ENCODE data around the gene BFSP1.

DNA sequence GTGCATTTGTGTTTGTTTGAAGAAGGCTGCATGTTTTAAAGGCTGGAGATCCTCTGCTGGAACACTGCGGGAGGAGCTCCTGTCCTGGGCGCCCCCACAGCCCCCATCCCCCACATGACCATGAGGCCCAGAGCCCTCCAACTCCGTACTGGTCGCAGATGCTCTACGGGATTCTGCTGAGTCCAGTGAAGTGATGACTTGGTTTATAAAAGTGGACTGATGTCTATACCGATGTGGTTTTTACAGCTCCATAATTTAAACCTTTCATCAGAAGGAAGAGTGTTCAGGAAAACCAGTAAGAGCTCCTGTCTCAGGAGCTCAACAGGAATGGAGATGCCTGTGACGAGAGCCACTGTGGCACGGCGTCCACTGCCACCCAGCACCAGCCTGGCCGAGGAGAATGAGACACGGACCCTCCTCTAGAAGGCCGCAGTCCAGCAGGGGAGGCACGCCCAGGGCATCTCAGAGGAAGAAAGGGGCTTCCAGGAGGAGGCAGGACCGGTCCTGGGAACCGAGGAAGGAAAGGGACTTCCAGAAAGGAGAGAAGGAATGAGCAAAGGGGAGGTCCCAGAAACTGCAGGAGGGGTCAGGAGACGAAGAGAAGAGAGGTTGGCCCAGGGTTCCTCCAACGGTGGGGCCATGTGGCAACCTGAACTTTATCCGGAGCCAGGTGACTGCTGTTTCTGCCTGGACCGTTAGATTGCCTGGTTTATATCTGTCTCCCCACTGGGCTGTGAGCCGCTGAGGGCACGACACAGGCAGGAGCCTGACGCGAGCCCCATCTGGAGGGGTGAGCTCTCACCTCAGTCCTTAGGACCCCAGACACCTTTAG lies 26.9 kb downstream of the BFSP1 start:
- TF ChIP-seq, protein P1, sequence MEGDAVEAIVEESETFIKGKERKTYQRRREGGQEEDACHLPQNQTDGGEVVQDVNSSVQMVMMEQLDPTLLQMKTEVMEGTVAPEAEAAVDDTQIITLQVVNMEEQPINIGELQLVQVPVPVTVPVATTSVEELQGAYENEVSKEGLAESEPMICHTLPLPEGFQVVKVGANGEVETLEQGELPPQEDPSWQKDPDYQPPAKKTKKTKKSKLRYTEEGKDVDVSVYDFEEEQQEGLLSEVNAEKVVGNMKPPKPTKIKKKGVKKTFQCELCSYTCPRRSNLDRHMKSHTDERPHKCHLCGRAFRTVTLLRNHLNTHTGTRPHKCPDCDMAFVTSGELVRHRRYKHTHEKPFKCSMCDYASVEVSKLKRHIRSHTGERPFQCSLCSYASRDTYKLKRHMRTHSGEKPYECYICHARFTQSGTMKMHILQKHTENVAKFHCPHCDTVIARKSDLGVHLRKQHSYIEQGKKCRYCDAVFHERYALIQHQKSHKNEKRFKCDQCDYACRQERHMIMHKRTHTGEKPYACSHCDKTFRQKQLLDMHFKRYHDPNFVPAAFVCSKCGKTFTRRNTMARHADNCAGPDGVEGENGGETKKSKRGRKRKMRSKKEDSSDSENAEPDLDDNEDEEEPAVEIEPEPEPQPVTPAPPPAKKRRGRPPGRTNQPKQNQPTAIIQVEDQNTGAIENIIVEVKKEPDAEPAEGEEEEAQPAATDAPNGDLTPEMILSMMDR (IDR thresholded peaks at IDR 0.05 in 4 of 5, conservative IDR thresholded peaks at IDR 0.05 in 1 of 5): no peak
- no peak for TF ChIP-seq POLR2A (IDR thresholded peaks at IDR 0.05)
